GM20431 (cell line): ENCODE results near the gene RFXAP.

Experiments used
- in situ Hi-C: fragments of 300-500 bp; cut with MseI, MboI; formaldehyde crosslinking; loops from one replicate; pipeline ENCODE4 v1.15.0; 2020; ENCODE audit warnings: low sequenced_read_pairs; ENCODE audit not compliant: unreplicated experiment

The RFXAP gene

DNA sequence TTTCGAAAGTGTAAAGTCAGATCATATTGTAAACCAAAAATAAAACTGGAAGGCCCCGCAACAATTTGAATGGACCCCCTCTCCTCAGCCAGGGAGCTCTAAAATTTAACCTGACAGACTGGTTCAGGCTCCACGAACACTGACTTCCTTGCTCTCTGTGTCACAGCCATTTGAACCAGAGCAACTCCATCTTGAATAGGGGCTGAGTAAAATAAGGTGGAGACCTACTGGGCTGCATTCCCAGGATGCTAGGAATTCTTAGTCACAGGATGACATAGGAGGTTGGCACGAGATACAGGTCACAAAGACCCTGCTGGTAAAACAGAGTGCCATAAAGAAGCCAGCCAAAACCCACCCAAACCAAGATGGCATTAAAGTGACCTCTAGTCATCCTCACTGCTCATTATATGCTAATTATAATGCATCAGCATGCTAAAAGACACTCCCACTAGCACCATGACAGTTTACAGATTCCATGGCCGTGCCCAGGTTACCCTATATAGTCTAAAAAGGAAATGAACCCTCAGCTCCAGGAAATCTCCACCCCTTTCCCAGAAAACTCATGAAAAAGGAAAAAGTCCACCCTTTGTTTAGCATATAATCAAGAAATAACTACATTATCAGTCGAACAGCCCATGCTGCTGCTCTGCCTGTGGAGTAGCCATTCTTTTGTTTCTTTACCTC lies 43.1 kb downstream of the RFXAP start:
- in situ Hi-C loops: no loop called here

- in situ Hi-C loops: no loop called here
Observed at GRCh38 chr13:36862722-36863121, 43.7 kb downstream of the RFXAP start.

DNA sequence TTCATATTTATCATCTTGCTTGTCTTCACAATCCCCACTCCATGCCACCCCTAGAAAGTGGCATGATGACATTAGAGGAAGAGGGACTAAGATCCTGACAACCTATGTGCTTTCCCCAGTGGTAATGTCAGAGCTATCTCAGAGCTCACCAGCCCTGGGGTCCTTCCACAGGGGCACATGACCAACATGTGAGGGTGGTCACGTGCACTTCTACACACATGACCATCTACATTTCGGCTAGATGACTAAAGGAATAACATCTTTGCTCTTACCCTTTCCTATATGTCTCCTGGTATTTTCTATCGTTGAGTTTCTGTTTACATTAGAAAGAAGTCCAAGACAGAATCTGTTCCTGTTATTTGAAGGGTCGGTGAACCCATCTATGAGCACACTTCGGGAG lies 46.2 kb downstream of the RFXAP start:
- in situ Hi-C loops: no loop called here

GRCh38 chr13:36866232-36866631 lies 47.2 kb downstream of the RFXAP start:
- in situ Hi-C loops: no loop called here

DNA sequence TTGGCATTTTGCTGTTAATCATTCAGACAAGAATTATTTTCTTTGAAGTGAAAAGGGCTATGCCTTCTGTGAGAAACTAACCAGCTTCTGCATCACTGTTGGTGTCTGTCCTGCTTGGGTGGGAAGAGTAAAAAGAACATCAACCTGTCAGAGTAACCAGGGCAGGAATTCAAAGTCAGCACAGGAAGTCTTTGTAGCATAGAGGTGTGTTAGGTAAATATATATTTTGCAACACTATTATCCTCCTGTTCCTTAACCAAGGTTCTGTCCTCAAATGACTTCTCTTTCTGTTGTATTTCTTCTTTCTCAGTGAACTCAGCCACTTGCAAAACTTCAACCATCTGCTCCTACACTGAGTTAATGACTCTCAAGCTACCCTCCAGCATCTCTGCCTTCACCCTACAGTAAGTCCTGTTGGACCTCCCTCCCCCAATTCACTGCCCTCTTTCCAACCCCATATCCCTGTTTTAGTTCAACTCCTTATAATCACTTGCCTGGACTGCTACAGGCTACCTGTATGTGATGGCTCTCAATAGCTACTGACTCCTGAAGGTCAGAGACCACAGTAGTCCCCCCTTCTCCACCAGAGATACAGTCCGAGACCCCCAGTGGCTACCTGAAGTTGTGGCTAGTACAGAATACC lies 51.1 kb downstream of the RFXAP start:
- in situ Hi-C loops: no loop called here

DNA sequence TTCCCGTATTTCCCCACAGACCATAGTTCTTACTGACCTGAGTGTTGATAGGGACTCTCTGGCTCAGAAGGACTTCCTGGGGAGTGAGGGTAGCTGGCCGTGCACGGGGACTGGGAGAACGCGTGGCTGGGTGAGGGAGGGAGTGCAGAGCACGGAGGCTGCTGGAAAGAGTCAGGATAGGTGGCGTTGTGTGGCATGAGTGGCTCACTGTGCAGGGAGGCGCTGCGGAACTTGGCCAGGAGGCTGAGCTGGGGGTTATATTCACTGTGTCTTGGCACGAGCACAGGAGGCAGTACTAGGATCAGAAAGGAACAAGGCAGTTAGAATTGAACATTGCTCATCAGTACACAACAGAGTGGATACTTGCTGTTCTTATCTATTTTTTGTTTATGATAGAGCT lies 53.6 kb downstream of the RFXAP start:
- in situ Hi-C loops: no loop called here

GRCh38 chr13:36875431-36875830 lies 56.4 kb downstream of the RFXAP start:
- in situ Hi-C loops: no loop called here

GRCh38 chr13:36875961-36876360 lies 56.9 kb downstream of the RFXAP start:
- in situ Hi-C loops: no loop called here
